HTERT RPE-1 (cell line): Measurements from ENCODE around the gene KIF13A.
"Not testable (repeated sequence)": the region's sequence is repeated elsewhere in the genome, so short reads cannot be mapped to it uniquely, and the experiment has no call there.

Source experiments
- in situ Hi-C: fragments of 300-500 bp; cut with MboI; formaldehyde crosslinking; loops from 4 replicates; pipeline ENCODE4 v1.14.3; 2020; ENCODE audit warnings: low sequenced_read_pairs

The KIF13A gene

GRCh38 chr6:17877196-17877894, 110.1 kb downstream of the KIF13A start:
- in situ Hi-C loops = no loop called here

- in situ Hi-C loops = no loop called here
Measured at GRCh38 chr6:17874753-17875152, 112.7 kb downstream of the KIF13A start.

GRCh38 chr6:17872908-17873307, 114.5 kb downstream of the KIF13A start:
- in situ Hi-C loops = no loop called here

- in situ Hi-C loops = no loop called here
Measured at GRCh38 chr6:17871836-17872235, 115.6 kb downstream of the KIF13A start.

- in situ Hi-C loops = no loop called here
Measured at GRCh38 chr6:17871189-17871519, 116.3 kb downstream of the KIF13A start.

- in situ Hi-C loops = no loop called here
Measured at GRCh38 chr6:17870300-17871188, 116.9 kb downstream of the KIF13A start.

- in situ Hi-C loops = no loop called here
Measured at GRCh38 chr6:17869753-17870050, 117.7 kb downstream of the KIF13A start.

- in situ Hi-C loops = no loop called here
Measured at GRCh38 chr6:17869010-17869752, 118.3 kb downstream of the KIF13A start.

GRCh38 chr6:17867880-17868279, 119.6 kb downstream of the KIF13A start:
- in situ Hi-C loops = no loop called here

- in situ Hi-C loops = no loop called here
Measured at GRCh38 chr6:17866876-17867444, 120.5 kb downstream of the KIF13A start.

- in situ Hi-C loops = no loop called here
Measured at GRCh38 chr6:17865798-17866725, 121.4 kb downstream of the KIF13A start.

GRCh38 chr6:17865243-17865642, 122.2 kb downstream of the KIF13A start:
- in situ Hi-C loops = no loop called here

GRCh38 chr6:17863901-17864754, 123.3 kb downstream of the KIF13A start:
- in situ Hi-C loops = no loop called here

- in situ Hi-C loops = no loop called here
Measured at GRCh38 chr6:17861361-17861760, 126.1 kb downstream of the KIF13A start.

GRCh38 chr6:17859846-17860245, 127.6 kb downstream of the KIF13A start:
- in situ Hi-C loops = no loop called here

GRCh38 chr6:17858584-17858983, 128.9 kb downstream of the KIF13A start:
- in situ Hi-C loops = no loop called here

- in situ Hi-C loops = not testable (repeated sequence)
Measured at GRCh38 chr6:17857188-17857587, 130.2 kb downstream of the KIF13A start.

- in situ Hi-C loops = no loop called here
Measured at GRCh38 chr6:17856306-17856705, 131.1 kb downstream of the KIF13A start.

- in situ Hi-C loops = no loop called here
Measured at GRCh38 chr6:17855381-17855780, 132.1 kb downstream of the KIF13A start.
